OCI-LY1 (cell line): Measurements from ENCODE around the gene CNN3.

Source experiments
- CTCF ChIP-seq: fragments of 200-600 bp; sonication (generic), shearing (Covaris generic); IDR thresholded peaks from 2 replicates; pipeline ENCODE4 v1.5.1; 2017; ENCODE audit warnings: mild to moderate bottlenecking, antibody characterized with exemption, low read length, moderate library complexity, mixed read lengths
- EZH2 ChIP-seq: fragments of 200-600 bp; sonication (generic), shearing (Covaris generic); IDR thresholded peaks from 2 replicates; pipeline ENCODE4 v1.8.0; 2017; ENCODE audit warnings: borderline replicate concordance, mixed run types, mild to moderate bottlenecking, antibody characterized with exemption, low read length, moderate library complexity, mixed read lengths

- TF ChIP-seq EZH2 (no peak), CTCF (no peak)
Observed at GRCh38 chr1:94949681-94950661, 23.1 kb upstream of the CNN3 start.
